GM18951 (cell line): ENCODE measurements around the gene PHOX2A.
"Not testable (repeated sequence)": the region's sequence is repeated elsewhere in the genome, so short reads cannot be mapped to it uniquely, and the experiment has no call there.

Experiments
- POLR2A ChIP-seq: IDR thresholded peaks from 4 replicates; pipeline ENCODE4 v1.6.1; 2011; ENCODE audit warnings: mild to moderate bottlenecking; ENCODE audit not compliant: insufficient read length, insufficient read depth; ENCODE audit errors: extremely low read depth
- in situ Hi-C: fragments of 300-500 bp; cut with MboI; formaldehyde crosslinking; loops from one replicate; pipeline ENCODE4 v1.12.0; 2022; ENCODE audit warnings: low sequenced_read_pairs, mixed read lengths, inconsistent platforms; ENCODE audit not compliant: unreplicated experiment

The PHOX2A gene

GRCh38 chr11:72218251-72218745 lies 25.7 kb downstream of the PHOX2A start:
- in situ Hi-C loops: no loop called here
- no peak for TF ChIP-seq POLR2A

GRCh38 chr11:72217841-72218240 lies 26.1 kb downstream of the PHOX2A start:
- in situ Hi-C loops: no loop called here
- no peak for TF ChIP-seq POLR2A

- no peak for TF ChIP-seq POLR2A
- in situ Hi-C loops: no loop called here
These were observed 27.3 kb downstream of the PHOX2A start, which contains the start of gene FOLR2 for GRCh38 chr11:72216638-72217037. FOLR2 (plus strand) TSS chr11:72216794; CDS start chr11:72218585, 1,791 bp downstream.

GRCh38 chr11:72209101-72209500 lies 34.9 kb downstream of the PHOX2A start:
- in situ Hi-C loops: no loop called here
- no peak for TF ChIP-seq POLR2A

- TF ChIP-seq POLR2A: no peak
- in situ Hi-C loops: no loop called here
These were observed 35.7 kb downstream of the PHOX2A start for GRCh38 chr11:72208281-72208680.

- in situ Hi-C loops: not testable (repeated sequence)
These were observed 37.2 kb downstream of the PHOX2A start for GRCh38 chr11:72206794-72207193.

- TF ChIP-seq POLR2A: no peak
- in situ Hi-C loops: no loop called here
These were observed 39.1 kb downstream of the PHOX2A start for GRCh38 chr11:72204886-72205285.

- in situ Hi-C loops: no loop called here
- no peak for TF ChIP-seq POLR2A
These were observed 40.8 kb downstream of the PHOX2A start for GRCh38 chr11:72203163-72203562.

GRCh38 chr11:72202571-72202970 lies 41.4 kb downstream of the PHOX2A start:
- no peak for TF ChIP-seq POLR2A
- in situ Hi-C loops: no loop called here

GRCh38 chr11:72201445-72201844 lies 42.5 kb downstream of the PHOX2A start:
- in situ Hi-C loops: not testable (repeated sequence)

GRCh38 chr11:72195518-72196270 lies 48.3 kb downstream of the PHOX2A start:
- in situ Hi-C loops: no loop called here
- TF ChIP-seq POLR2A: no peak

- TF ChIP-seq POLR2A: no peak
- in situ Hi-C loops: no loop called here
These were observed 52.0 kb downstream of the PHOX2A start, which contains the start of gene FOLR1 for GRCh38 chr11:72191961-72192381. FOLR1 (plus strand) TSS chr11:72192140; CDS start chr11:72192174, 34 bp downstream.

- in situ Hi-C loops: no loop called here
- TF ChIP-seq POLR2A: no peak
These were observed 53.3 kb downstream of the PHOX2A start for GRCh38 chr11:72190631-72191071.
